ENCODE measurements around the gene SLC15A4. TPM values are rescaled to one million over a fixed set of nuclear protein-coding genes. Genes with fewer than 3 reads are reported as not detected.

The SLC15A4 gene
- total and polyA plus RNA-seq, 2 of the 13 experiments (the other 11 are each of a cell fraction or from before 2014, with no cell fraction given) = 17.3 to 22.7 TPM

- in situ Hi-C loops (cut with HindIII; ENCODE audit: extremely low pct_ligation_motif_present, low pct_unique_long_range_greater_than_20kb) = no loop called here
- Histone ChIP-seq H3K9me3 (ENCODE audit: low read length) (no peaks in the 10 kb centered on the region), H3K4me1 (ENCODE audit: insufficient read depth, low read length) (no peaks in the 10 kb centered on the region), H2AFZ (ENCODE audit: low read length) (no peak overlapping the region), H3K4me3 (replicated peaks in 1 of 3; ENCODE audit: insufficient read depth in 1 of 3, low read depth in 2 of 3, low read length in 3 of 3) (no peak overlapping the region), H3K4me2 (ENCODE audit: low read depth, low read length) (no peak overlapping the region), H3K9ac (ENCODE audit: insufficient read depth, low read depth, low read length) (no peak overlapping the region), H3K27ac (ENCODE audit: extremely low read length, insufficient read depth, low read length) (no peak overlapping the region), H4K20me1 (ENCODE audit: insufficient read depth, low read length) (no peaks in the 10 kb centered on the region), H3K27me3 (ENCODE audit: control insufficient read depth in 1 of 2, insufficient read depth in 2 of 2, low read length in 2 of 2) (peaks cover 0 to 20% of the 10 kb centered on the region in 2 experiments; a peak in 1 of 5 replicates), H3K79me2 (ENCODE audit: insufficient read depth, low read length) (no peaks in the 10 kb centered on the region), H3K36me3 (replicated peaks in 1 of 2; ENCODE audit: control insufficient read depth in 1 of 2, insufficient read depth in 2 of 2, low read length in 2 of 2) (no peaks in the 10 kb centered on the region)
- WGBS (ENCODE audit: low lambda C conversion rate) = 14% methylated on average over 8 of the region's 8 CpGs
- FAIRE-seq (no peak), ATAC-seq (no peak), DNase-seq (ENCODE audit: low spot score) (no peak)
- intact Hi-C loops (cut with micrococcal nuclease; ENCODE audit: unreplicated experiment) = no loop called here
- CTCF ChIA-PET (ENCODE audit: low intra/inter-chr PET ratio, low total read pairs) = no interaction called here
- TF ChIP-seq FOXA3 (CRISPR knock-in tag; IDR thresholded peaks at IDR 0.05) (no peak), TCF12 (IDR thresholded peaks at IDR 0.05) (no peak), TCF12 (CRISPR knock-in tag; IDR thresholded peaks at IDR 0.05) (no peak), ZNF670 (CRISPR knock-in tag; IDR thresholded peaks at IDR 0.05; ENCODE audit: borderline replicate concordance) (no peak), IRF9 (CRISPR knock-in tag; IDR thresholded peaks at IDR 0.05; ENCODE audit: borderline replicate concordance) (no peak), AFF4 (CRISPR knock-in tag; IDR thresholded peaks at IDR 0.05) (no peak), ZGPAT (CRISPR knock-in tag; IDR thresholded peaks at IDR 0.05) (no peak), YEATS2 (CRISPR knock-in tag; IDR thresholded peaks at IDR 0.05; ENCODE audit: borderline replicate concordance) (no peak), MTERF4 (CRISPR knock-in tag; IDR thresholded peaks at IDR 0.05) (no peak), ZNF207 (IDR thresholded peaks at IDR 0.05; ENCODE audit: borderline replicate concordance) (no peak), ZNF724P (CRISPR knock-in tag; IDR thresholded peaks at IDR 0.05; ENCODE audit: borderline replicate concordance) (no peak), TFDP2 (CRISPR knock-in tag; IDR thresholded peaks at IDR 0.05) (no peak), ZSCAN30 (CRISPR knock-in tag; IDR thresholded peaks at IDR 0.05) (no peak)
- no TSS peak for BruUV-seq (replicated peaks)
- POLR2A ChIA-PET = no interaction called here
These were observed 17.2 kb upstream of the SLC15A4 start for GRCh38 chr12:128840862-128841468.
